DOHH2 (cell line): ENCODE measurements around the gene CHN2.

Experiments
- CTCF ChIP-seq: fragments of 200-600 bp; sonication (generic); IDR thresholded peaks from one replicate; pipeline ENCODE4 v1.5.1; 2014; ENCODE audit warnings: antibody characterized with exemption, mild to moderate bottlenecking, low read depth, low read length; ENCODE audit not compliant: poor library complexity, severe bottlenecking
- EZH2phosphoT487 ChIP-seq: fragments of 200-600 bp; sonication (generic); IDR thresholded peaks from 2 replicates; pipeline ENCODE4 v1.6.1; 2017; ENCODE audit warnings: borderline replicate concordance, mild to moderate bottlenecking, antibody characterized with exemption, low read length, moderate library complexity, mixed read lengths

- TF ChIP-seq CTCF (no peak), EZH2phosphoT487 (no peak)
These were observed 218.3 kb downstream of the CHN2 start for GRCh38 chr7:29412912-29413311.
